HEK293 (cell line): ENCODE measurements around the gene SYNCRIP.

Experiments
- CTCF ChIA-PET: fragments of 350-600 bp; formaldehyde crosslinking; extraction: SDS; loops from one replicate; lab custom pipeline; 2021; ENCODE audit warnings: antibody characterized with exemption; lab: Yijun Ruan, JAX
- POLR2A ChIA-PET: fragments of 300-600 bp; formaldehyde crosslinking; extraction: SDS; loops from one replicate; lab custom pipeline; 2020; ENCODE audit warnings: antibody characterized with exemption, inconsistent platforms; lab: Yijun Ruan, JAX
- H3K27ac ChIP-seq: fragments of 200-500 bp; sonication (Bioruptor generic); 2 replicates; pipeline ENCODE4 v1.5.1; 2014; ENCODE audit warnings: low read depth, low read length, control low read depth, inconsistent platforms; ENCODE audit errors: extremely low read depth
- H3K36me3 ChIP-seq, 2 experiments: fragments of 200-500 bp in 1 of 2; sonication (Bioruptor generic) in 1 of 2; 1 replicate in 1 of 2; 2 replicates in 1 of 2; pipeline ENCODE4 v1.5.1; 2014 to 2017; ENCODE audit warnings: inconsistent platforms in 2 of 2, low read length in 2 of 2; ENCODE audit not compliant: control insufficient read depth in 2 of 2, insufficient read depth in 1 of 2
- H3K4me1 ChIP-seq: fragments of 200-500 bp; sonication (Bioruptor generic); 2 replicates; pipeline ENCODE4 v1.5.1; 2014; ENCODE audit warnings: mild to moderate bottlenecking, low read length, inconsistent platforms; ENCODE audit not compliant: control insufficient read depth, insufficient read depth
- H3K4me3 ChIP-seq: 2 replicates; pipeline ENCODE4 v1.5.1; 2011; ENCODE audit warnings: low read depth, mild to moderate bottlenecking, control low read depth, low read length, moderate library complexity
- H3K9me3 ChIP-seq: fragments of 200-500 bp; sonication (Bioruptor generic); 2 replicates; pipeline ENCODE4 v1.5.1; 2014; ENCODE audit warnings: low read depth, low read length, inconsistent platforms; ENCODE audit not compliant: control insufficient read depth, insufficient read depth
- EGR2 ChIP-seq: fragments of 450-650 bp; formaldehyde crosslinking; IDR thresholded peaks from 2 replicates; pipeline ENCODE4 v1.5.1; 2016; ENCODE audit warnings: low read depth, missing biosample characterization, missing genetic modification characterization
- HOXC10 ChIP-seq: sonication (generic); formaldehyde crosslinking; IDR thresholded peaks from 2 replicates; pipeline ENCODE4 v1.8.1; 2023; ENCODE audit warnings: mild to moderate bottlenecking, missing genetic modification reagents
- INSM2 ChIP-seq: fragments of 450-650 bp; formaldehyde crosslinking; IDR thresholded peaks from 2 replicates; pipeline ENCODE4 v1.5.1; 2016; ENCODE audit warnings: missing biosample characterization, missing genetic modification characterization
- KLF1 ChIP-seq: fragments of 450-650 bp; formaldehyde crosslinking; IDR thresholded peaks from 2 replicates; pipeline ENCODE4 v1.5.1; 2016; ENCODE audit warnings: missing biosample characterization, missing genetic modification characterization
- PRDM1 ChIP-seq: fragments of 450-650 bp; formaldehyde crosslinking; IDR thresholded peaks from 2 replicates; pipeline ENCODE4; 2016; ENCODE audit warnings: missing biosample characterization, missing genetic modification characterization
- PRDM4 ChIP-seq: fragments of 450-650 bp; formaldehyde crosslinking; IDR thresholded peaks from 2 replicates; pipeline ENCODE4 v1.5.1; 2017; ENCODE audit warnings: missing biosample characterization, missing genetic modification characterization
- ZBTB11 ChIP-seq: fragments of 450-650 bp; formaldehyde crosslinking; conservative IDR thresholded peaks from 2 replicates; pipeline ENCODE4 v1.5.1; 2016; ENCODE audit warnings: low read depth, missing biosample characterization, missing genetic modification characterization
- ZNF155 ChIP-seq: fragments of 450-650 bp; formaldehyde crosslinking; IDR thresholded peaks from 2 replicates; pipeline ENCODE4 v1.5.1; 2016; ENCODE audit warnings: missing biosample characterization, missing genetic modification characterization
- ZNF223 ChIP-seq: fragments of 450-650 bp; formaldehyde crosslinking; IDR thresholded peaks from 2 replicates; pipeline ENCODE4 v1.5.1; 2016; ENCODE audit warnings: missing biosample characterization, missing genetic modification characterization
- ZNF600 ChIP-seq: fragments of 450-650 bp; formaldehyde crosslinking; IDR thresholded peaks from 2 replicates; pipeline ENCODE4 v1.5.1; 2016; ENCODE audit warnings: missing biosample characterization, missing genetic modification characterization
- ZNF639 ChIP-seq: fragments of 450-650 bp; formaldehyde crosslinking; IDR thresholded peaks from 2 replicates; pipeline ENCODE4 v1.5.1; 2016; ENCODE audit warnings: missing biosample characterization, missing genetic modification characterization
- ZNF837 ChIP-seq: fragments of 450-650 bp; formaldehyde crosslinking; IDR thresholded peaks from 2 replicates; pipeline ENCODE4 v1.5.1; 2016; ENCODE audit warnings: missing biosample characterization, missing genetic modification characterization
- TF ChIP-seq, protein P1 (sequence below): fragments of 450-650 bp; formaldehyde crosslinking; IDR thresholded peaks from 2 replicates; pipeline ENCODE4 v1.5.1; 2016; ENCODE audit warnings: missing biosample characterization, missing genetic modification characterization, borderline replicate concordance
- TF ChIP-seq, protein P2 (sequence below): fragments of 450-650 bp; formaldehyde crosslinking; IDR thresholded peaks from 2 replicates; pipeline ENCODE4 v1.5.1; 2016; ENCODE audit warnings: missing biosample characterization, missing genetic modification characterization

The SYNCRIP gene

GRCh38 chr6:85641897-85642773 lies 551 bp downstream of the SYNCRIP start (continued):
- TF ChIP-seq, protein P1, sequence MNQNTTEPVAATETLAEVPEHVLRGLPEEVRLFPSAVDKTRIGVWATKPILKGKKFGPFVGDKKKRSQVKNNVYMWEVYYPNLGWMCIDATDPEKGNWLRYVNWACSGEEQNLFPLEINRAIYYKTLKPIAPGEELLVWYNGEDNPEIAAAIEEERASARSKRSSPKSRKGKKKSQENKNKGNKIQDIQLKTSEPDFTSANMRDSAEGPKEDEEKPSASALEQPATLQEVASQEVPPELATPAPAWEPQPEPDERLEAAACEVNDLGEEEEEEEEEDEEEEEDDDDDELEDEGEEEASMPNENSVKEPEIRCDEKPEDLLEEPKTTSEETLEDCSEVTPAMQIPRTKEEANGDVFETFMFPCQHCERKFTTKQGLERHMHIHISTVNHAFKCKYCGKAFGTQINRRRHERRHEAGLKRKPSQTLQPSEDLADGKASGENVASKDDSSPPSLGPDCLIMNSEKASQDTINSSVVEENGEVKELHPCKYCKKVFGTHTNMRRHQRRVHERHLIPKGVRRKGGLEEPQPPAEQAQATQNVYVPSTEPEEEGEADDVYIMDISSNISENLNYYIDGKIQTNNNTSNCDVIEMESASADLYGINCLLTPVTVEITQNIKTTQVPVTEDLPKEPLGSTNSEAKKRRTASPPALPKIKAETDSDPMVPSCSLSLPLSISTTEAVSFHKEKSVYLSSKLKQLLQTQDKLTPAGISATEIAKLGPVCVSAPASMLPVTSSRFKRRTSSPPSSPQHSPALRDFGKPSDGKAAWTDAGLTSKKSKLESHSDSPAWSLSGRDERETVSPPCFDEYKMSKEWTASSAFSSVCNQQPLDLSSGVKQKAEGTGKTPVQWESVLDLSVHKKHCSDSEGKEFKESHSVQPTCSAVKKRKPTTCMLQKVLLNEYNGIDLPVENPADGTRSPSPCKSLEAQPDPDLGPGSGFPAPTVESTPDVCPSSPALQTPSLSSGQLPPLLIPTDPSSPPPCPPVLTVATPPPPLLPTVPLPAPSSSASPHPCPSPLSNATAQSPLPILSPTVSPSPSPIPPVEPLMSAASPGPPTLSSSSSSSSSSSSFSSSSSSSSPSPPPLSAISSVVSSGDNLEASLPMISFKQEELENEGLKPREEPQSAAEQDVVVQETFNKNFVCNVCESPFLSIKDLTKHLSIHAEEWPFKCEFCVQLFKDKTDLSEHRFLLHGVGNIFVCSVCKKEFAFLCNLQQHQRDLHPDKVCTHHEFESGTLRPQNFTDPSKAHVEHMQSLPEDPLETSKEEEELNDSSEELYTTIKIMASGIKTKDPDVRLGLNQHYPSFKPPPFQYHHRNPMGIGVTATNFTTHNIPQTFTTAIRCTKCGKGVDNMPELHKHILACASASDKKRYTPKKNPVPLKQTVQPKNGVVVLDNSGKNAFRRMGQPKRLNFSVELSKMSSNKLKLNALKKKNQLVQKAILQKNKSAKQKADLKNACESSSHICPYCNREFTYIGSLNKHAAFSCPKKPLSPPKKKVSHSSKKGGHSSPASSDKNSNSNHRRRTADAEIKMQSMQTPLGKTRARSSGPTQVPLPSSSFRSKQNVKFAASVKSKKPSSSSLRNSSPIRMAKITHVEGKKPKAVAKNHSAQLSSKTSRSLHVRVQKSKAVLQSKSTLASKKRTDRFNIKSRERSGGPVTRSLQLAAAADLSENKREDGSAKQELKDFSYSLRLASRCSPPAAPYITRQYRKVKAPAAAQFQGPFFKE, result no peak
- TF ChIP-seq, protein P2, sequence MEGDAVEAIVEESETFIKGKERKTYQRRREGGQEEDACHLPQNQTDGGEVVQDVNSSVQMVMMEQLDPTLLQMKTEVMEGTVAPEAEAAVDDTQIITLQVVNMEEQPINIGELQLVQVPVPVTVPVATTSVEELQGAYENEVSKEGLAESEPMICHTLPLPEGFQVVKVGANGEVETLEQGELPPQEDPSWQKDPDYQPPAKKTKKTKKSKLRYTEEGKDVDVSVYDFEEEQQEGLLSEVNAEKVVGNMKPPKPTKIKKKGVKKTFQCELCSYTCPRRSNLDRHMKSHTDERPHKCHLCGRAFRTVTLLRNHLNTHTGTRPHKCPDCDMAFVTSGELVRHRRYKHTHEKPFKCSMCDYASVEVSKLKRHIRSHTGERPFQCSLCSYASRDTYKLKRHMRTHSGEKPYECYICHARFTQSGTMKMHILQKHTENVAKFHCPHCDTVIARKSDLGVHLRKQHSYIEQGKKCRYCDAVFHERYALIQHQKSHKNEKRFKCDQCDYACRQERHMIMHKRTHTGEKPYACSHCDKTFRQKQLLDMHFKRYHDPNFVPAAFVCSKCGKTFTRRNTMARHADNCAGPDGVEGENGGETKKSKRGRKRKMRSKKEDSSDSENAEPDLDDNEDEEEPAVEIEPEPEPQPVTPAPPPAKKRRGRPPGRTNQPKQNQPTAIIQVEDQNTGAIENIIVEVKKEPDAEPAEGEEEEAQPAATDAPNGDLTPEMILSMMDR (tag by site-specific recombination), result peak; percentile 32; the same call in 1 of the 2 replicates
- no peak for TF ChIP-seq INSM2 (tag by site-specific recombination)
- peak; percentile 88 for TF ChIP-seq EGR2 (tag by site-specific recombination)
- no peak for TF ChIP-seq ZNF837
- no peak; the same call in 1 of the 2 replicates for TF ChIP-seq KLF1 (tag by site-specific recombination)
- TF ChIP-seq HOXC10 (CRISPR knock-in tag), result no peak
- TF ChIP-seq ZNF223 (tag by site-specific recombination), result no peak
- peak; percentile 81 for TF ChIP-seq ZBTB11
- TF ChIP-seq ZNF600 (tag by site-specific recombination), result peak; percentile 38; the same call in 1 of the 2 replicates
- TF ChIP-seq, all 188 proteins: peak for 26

- ChIA-PET CTCF (interaction anchor here (1.1 to 2.9 kb wide), 2 partner anchors 10 to 36 kb away, joined by 3 to 13 read pairs; no protein-coding TSS in a partner anchor), POLR2A (interaction anchor here (1.0 to 9.8 kb wide), 3 partner anchors 11 to 45 kb away, joined by 3 to 510 read pairs (median 30); no protein-coding TSS in a partner anchor)
- peak overlapping the region; percentile 79 for H3K4me3 ChIP-seq
- H3K36me3 ChIP-seq, result peaks cover 34 to 51% of the 10 kb centered on the region in 2 experiments
- no peaks in the 10 kb centered on the region for H3K9me3 ChIP-seq
- peak overlapping the region; percentile 98; the same call in 1 of the 2 replicates for H3K27ac ChIP-seq
- TF ChIP-seq ZNF155 (tag by site-specific recombination) (no peak), ZNF639 (tag by site-specific recombination) (0 out of 2 replicates have a peak, but pooled peaks have one; percentile 29), PRDM1 (peak; percentile 59), PRDM4 (tag by site-specific recombination) (no peak)
- H3K4me1 ChIP-seq, result peaks cover 3% of the 10 kb centered on the region; the same call in 1 of the 2 replicates
Measured at GRCh38 chr6:85641522-85641896, 1.2 kb downstream of the SYNCRIP start.
